OCI-LY7 (cell line): ENCODE measurements around the gene ZNF281.

Source experiments
- CTCF ChIP-seq: fragments of 200-600 bp; sonication (generic); conservative IDR thresholded peaks from 2 replicates; pipeline ENCODE4 v1.5.1; 2014; ENCODE audit warnings: mild to moderate bottlenecking, antibody characterized with exemption, low read length, moderate library complexity, mixed read lengths
- EZH2phosphoT487 ChIP-seq: fragments of 200-600 bp; sonication (generic); IDR thresholded peaks from 2 replicates; pipeline ENCODE4 v1.6.1; 2018; ENCODE audit warnings: low read depth, borderline replicate concordance, mild to moderate bottlenecking, mixed run types, antibody characterized with exemption, low read length, moderate library complexity, mixed read lengths

- TF ChIP-seq CTCF (no peak), EZH2phosphoT487 (no peak)
Observed at GRCh38 chr1:200366577-200367253, 43.1 kb downstream of the ZNF281 start.
